ENCODE results near the gene MAGEH1.

- no peak for TF ChIP-seq ZFP3 (CRISPR knock-in tag; IDR thresholded peaks at IDR 0.05)
- no peak for TF ChIP-seq SNAI2 (CRISPR knock-in tag; IDR thresholded peaks at IDR 0.05)
- no peak for TF ChIP-seq TSHZ2 (CRISPR knock-in tag; IDR thresholded peaks at IDR 0.05)
- TF ChIP-seq PPARA (CRISPR knock-in tag; IDR thresholded peaks at IDR 0.05; ENCODE audit: borderline replicate concordance), result no peak
- TF ChIP-seq CSDC2 (CRISPR knock-in tag; IDR thresholded peaks at IDR 0.05), result no peak
- no peak for TF ChIP-seq TCF4 (CRISPR knock-in tag; IDR thresholded peaks at IDR 0.05; ENCODE audit: borderline replicate concordance)
- no peak for TF ChIP-seq ZNF8 (CRISPR knock-in tag; IDR thresholded peaks at IDR 0.05)
- no peak for TF ChIP-seq GLIS3 (CRISPR knock-in tag; IDR thresholded peaks at IDR 0.05)
- TF ChIP-seq POU6F1 (CRISPR knock-in tag; IDR thresholded peaks at IDR 0.05; ENCODE audit: borderline replicate concordance, low read depth), result no peak
- TF ChIP-seq ARNTL (CRISPR knock-in tag; IDR thresholded peaks at IDR 0.05; ENCODE audit: borderline replicate concordance, low read depth), result no peak
- TF ChIP-seq PATZ1 (CRISPR knock-in tag; IDR thresholded peaks at IDR 0.05; ENCODE audit: borderline replicate concordance), result no peak
- TF ChIP-seq TOX (CRISPR knock-in tag; IDR thresholded peaks at IDR 0.05; ENCODE audit: borderline replicate concordance), result no peak
Observed at GRCh38 chrX:55488006-55488592, 36.2 kb downstream of the MAGEH1 start.
